Activated T-cell treated with anti-CD3 and anti-CD28 coated beads, Interleukin-2, amount 50 U/mL, for 24 hours (primary cell): Measurements from ENCODE around the gene PRDM12.
"Not testable (repeated sequence)": the region's sequence is repeated elsewhere in the genome, so short reads cannot be mapped to it uniquely, and the experiment has no call there.

Source experiments
- DNase-seq: peaks from one replicate; pipeline ENCODE4 v3.0.0-alpha.2; 2020
- H3K27ac Mint-ChIP-seq: 2 replicates; pipeline ENCODE4 v1.8.0; 2020; ENCODE audit warnings: mild to moderate bottlenecking, mixed read lengths
- H3K27me3 Mint-ChIP-seq: 2 replicates; pipeline ENCODE4 v1.8.0; 2020; ENCODE audit warnings: mixed read lengths
- H3K36me3 Mint-ChIP-seq: 2 replicates; pipeline ENCODE4 v1.8.0; 2020; ENCODE audit warnings: low read depth, mixed read lengths
- H3K4me1 Mint-ChIP-seq: 2 replicates; pipeline ENCODE4 v1.8.0; 2020; ENCODE audit warnings: low read depth, mixed read lengths
- H3K4me3 Mint-ChIP-seq: 2 replicates; pipeline ENCODE4 v1.8.0; 2020; ENCODE audit warnings: mild to moderate bottlenecking, moderate library complexity, mixed read lengths
- H3K9me3 Mint-ChIP-seq: 2 replicates; pipeline ENCODE4 v1.8.0; 2020; ENCODE audit warnings: mixed read lengths

Gene PRDM12

DNA sequence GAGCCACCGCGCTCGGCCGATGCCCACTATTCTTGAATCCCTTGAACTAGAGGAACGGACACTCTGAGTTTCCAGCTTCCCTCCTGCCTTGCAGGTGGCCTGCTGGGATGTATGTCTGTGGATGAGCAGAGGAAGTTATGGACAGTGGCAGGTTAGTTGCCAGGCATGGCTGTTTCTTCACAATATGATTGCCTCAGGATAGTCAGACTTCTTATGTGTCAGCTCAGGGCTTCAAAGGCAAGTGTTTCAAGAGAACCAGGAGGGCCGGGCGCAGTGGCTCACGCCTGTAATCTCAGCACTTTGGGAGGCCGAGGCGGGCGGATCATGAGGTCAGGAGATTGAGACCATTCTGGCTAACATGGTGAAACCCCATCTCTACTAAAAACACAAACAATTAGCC is 21.6 kb downstream of the PRDM12 start:
- not testable (repeated sequence) for H3K27me3 Mint-ChIP-seq, H3K9me3 Mint-ChIP-seq, H3K36me3 Mint-ChIP-seq, DNase-seq, H3K27ac Mint-ChIP-seq, H3K4me3 Mint-ChIP-seq
- H3K4me1 Mint-ChIP-seq, result peaks cover 22% of the 10 kb centered on the region

DNA sequence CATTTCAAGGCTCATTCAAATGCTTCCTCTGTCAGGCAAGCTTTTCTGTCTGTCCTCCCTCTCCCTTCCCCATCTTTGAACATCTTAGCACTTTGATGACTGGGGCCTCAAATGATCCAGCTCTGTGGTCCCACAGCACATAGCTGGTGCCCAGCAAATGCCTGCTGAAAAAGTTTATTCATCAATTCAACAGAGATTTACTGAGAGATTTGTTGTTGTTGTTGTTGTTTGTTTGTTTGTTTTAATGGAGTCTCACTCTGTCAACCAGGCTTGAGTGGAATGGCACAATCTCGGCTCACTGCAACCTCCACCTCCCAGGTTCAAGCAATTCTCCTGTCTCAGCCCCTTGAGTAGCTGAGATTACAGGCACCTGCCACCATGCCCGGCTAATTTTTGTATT is 23.2 kb downstream of the PRDM12 start:
- Mint-ChIP-seq H3K27ac (no peak overlapping the region), H3K27me3 (no peaks in the 10 kb centered on the region), H3K4me1 (peaks cover 17% of the 10 kb centered on the region), H3K9me3 (no peaks in the 10 kb centered on the region), H3K36me3 (no peaks in the 10 kb centered on the region), H3K4me3 (no peak overlapping the region)
- no peak for DNase-seq

DNA sequence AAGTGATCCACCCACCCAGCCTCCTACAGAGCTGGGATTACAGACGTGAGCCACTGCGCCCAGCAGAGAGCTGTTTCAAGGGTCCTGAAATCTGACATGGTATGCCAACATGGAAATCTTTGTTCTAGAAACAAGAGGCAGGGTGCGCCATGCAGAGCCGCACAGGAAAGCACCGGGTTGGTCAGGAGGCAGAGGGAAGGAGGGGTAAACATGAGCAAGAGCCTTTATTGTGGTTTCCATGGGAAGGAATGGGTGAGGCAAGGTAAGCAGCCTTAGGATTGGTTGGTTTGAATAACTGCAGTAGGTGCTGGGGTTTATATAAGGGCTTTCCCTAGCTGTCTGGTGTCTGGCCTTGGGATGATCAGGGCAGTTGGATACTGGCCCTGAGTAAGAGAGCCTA is 23.7 kb downstream of the PRDM12 start:
- no peaks in the 10 kb centered on the region for H3K9me3 Mint-ChIP-seq
- H3K27me3 Mint-ChIP-seq, result no peaks in the 10 kb centered on the region
- DNase-seq, result no peak
- peaks cover 20% of the 10 kb centered on the region for H3K4me1 Mint-ChIP-seq
- peaks cover 2% of the 10 kb centered on the region for H3K36me3 Mint-ChIP-seq
- no peak overlapping the region for H3K27ac Mint-ChIP-seq
- H3K4me3 Mint-ChIP-seq, result no peak overlapping the region

DNA sequence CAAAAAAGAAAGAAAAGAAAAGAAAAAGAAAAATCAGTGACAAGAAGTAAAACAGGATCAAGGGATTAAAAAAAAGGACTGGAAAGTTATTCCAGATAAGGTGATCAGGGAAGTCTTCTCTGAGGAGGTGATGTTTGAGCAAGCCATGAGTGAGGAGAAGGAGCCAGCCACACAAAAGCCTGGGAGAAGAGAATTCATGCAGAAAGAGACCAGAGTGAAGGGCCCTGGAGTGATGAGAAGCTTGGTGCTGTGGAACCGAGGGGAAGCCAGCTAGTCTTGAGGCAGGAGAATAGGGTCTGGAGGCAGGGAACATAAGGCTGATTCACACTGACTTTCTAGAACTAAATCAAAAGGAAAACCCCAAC is 25.2 kb downstream of the PRDM12 start:
- Mint-ChIP-seq H3K27ac (no peak overlapping the region), H3K9me3 (no peaks in the 10 kb centered on the region)
- DNase-seq, result no peak

DNA sequence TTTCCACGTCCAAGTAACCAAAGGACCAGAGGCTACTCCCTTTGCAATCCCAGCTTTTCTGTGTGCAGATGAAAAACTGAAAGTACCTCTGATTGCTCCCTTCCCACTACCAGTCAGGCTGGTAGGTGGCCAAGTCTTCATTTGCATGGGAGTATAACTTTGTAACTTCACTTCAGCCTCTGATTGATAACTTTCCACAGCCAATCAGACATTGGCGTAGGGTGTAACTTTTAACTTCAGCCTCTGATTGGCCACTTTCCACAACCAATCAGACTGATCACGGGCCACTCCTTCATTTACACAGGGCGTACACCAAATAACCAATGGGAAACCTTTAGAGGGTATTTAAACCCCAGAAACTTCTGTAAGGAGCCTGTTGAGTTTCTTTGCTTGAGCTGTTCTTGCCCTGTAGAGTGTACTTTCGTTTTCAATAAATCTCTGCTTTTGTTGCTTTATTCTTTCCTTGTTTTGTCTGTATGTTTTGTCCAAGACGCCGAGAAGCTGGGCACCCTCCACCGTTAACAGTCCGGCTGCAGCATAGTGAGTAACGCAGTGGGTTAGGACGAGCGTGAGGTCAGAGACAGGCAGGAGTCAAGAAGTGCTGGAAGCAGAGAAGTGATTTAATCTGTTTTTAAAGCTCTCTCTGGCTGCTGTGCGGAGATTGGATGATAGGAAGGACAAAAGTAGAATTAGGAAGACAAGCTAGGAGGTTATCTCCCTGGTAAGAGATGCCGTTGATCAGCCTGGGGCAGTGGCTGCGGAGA is 25.7 kb downstream of the PRDM12 start:
- H3K27me3 Mint-ChIP-seq, result no peaks in the 10 kb centered on the region
- H3K27ac Mint-ChIP-seq, result no peak overlapping the region
- no peaks in the 10 kb centered on the region for H3K9me3 Mint-ChIP-seq
- no peak for DNase-seq
- H3K36me3 Mint-ChIP-seq, result peaks cover 18% of the 10 kb centered on the region
- peaks cover 28% of the 10 kb centered on the region for H3K4me1 Mint-ChIP-seq
- H3K4me3 Mint-ChIP-seq, result no peak overlapping the region

More for the DNA sequence above, 25.2 kb downstream of the PRDM12 start:
- H3K4me3 Mint-ChIP-seq, result no peak overlapping the region
- H3K27me3 Mint-ChIP-seq, result no peaks in the 10 kb centered on the region
- H3K36me3 Mint-ChIP-seq, result peaks cover 13% of the 10 kb centered on the region
- peaks cover 24% of the 10 kb centered on the region for H3K4me1 Mint-ChIP-seq

DNA sequence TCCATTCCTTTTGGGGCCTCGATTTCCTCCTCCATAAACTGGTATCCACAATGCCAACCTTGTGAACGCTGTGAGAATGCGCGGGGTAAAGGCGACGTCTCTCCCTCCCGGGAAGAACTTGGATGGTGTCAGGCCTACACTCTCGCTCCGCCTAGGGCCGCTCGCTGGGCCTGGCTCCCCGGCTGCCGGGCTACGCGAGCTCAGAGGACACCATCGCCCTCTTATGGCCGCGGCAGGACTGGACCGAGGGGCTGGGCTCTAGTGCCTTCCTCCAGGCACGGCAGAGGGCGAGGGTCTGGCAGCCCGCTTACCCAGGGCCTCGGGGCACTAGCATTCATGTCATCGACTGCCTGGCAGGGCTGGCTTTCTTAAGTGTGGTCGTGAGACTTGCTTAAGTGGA is 27.9 kb downstream of the PRDM12 start:
- H3K9me3 Mint-ChIP-seq, result no peaks in the 10 kb centered on the region
- no peaks in the 10 kb centered on the region for H3K27me3 Mint-ChIP-seq
- H3K27ac Mint-ChIP-seq, result no peak overlapping the region

DNA sequence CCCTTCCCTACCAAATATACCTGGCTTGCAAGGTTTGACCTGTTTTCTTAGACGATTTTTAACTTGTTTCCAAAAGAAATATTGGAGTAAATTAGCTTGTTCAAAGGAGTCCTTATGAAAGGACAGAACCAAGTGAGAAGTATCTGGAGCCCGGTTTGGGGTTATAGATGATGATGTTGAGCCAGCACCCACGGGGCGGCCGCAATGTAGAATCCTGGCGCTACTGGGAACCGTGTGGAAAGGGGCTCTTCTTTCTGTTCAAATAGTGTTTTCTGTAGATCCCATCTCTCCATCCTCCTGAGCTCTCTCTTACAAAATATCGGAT is 28.7 kb downstream of the PRDM12 start:
- peaks cover 48% of the 10 kb centered on the region for H3K36me3 Mint-ChIP-seq
- H3K9me3 Mint-ChIP-seq, result no peaks in the 10 kb centered on the region
- no peaks in the 10 kb centered on the region for H3K27me3 Mint-ChIP-seq
- H3K4me3 Mint-ChIP-seq, result peak overlapping the region; percentile 94
- H3K27ac Mint-ChIP-seq, result peak overlapping the region; percentile 96
- peaks cover 47% of the 10 kb centered on the region for H3K4me1 Mint-ChIP-seq
- DNase-seq, result no peak

More for the DNA sequence above, 27.9 kb downstream of the PRDM12 start:
- Mint-ChIP-seq H3K36me3 (peaks cover 40% of the 10 kb centered on the region), H3K4me1 (peaks cover 48% of the 10 kb centered on the region), H3K4me3 (peak overlapping the region; percentile 94)
- no peak for DNase-seq

DNA sequence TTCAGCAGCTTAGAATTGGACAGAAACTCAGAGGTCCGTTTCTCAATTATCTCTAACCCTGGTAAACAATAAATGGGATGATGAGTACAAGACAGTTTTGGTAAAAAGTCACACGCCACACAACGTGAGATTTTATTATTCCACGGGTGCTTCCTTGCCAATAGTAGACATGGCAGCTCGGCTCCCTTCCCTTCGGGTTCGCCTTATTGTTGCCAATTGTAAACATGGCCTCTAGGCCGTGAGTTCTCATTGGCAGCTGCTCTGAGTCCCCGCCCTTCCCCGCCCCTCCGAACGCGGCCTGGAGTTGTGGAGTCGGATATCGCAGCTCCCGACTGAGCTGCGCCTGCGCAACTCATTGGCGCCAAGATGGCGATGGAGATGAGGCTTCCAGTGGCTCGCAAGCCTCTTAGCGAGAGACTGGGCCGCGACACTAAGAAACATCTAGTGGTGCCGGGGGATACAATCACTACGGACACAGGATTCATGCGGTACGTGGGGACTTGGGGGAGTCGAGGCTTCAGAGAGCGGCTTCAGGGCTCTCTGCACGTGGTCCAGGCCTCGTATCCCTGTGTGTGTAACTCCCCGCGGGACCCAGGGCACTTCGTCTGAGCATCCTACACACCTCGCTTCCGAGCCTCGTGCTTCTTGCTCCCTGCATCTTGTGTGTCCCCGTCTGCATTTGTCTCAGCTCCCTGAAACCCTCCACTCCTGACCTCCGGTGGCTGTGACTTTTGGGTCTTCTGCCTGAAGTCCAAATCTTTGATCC is 29.2 kb downstream of the PRDM12 start, which contains the start of gene EXOSC2:
EXOSC2 (plus strand) TSS at position 355 of the 766 bp plus-strand sequence; CDS start at position 367, 12 bp downstream.
- Mint-ChIP-seq H3K27ac (peak within 1 kb of the TSS; percentile 96), H3K4me1 (peaks cover 49% of the 10 kb centered on the region), H3K36me3 (peaks cover 53% of the 10 kb centered on the region)

DNA sequence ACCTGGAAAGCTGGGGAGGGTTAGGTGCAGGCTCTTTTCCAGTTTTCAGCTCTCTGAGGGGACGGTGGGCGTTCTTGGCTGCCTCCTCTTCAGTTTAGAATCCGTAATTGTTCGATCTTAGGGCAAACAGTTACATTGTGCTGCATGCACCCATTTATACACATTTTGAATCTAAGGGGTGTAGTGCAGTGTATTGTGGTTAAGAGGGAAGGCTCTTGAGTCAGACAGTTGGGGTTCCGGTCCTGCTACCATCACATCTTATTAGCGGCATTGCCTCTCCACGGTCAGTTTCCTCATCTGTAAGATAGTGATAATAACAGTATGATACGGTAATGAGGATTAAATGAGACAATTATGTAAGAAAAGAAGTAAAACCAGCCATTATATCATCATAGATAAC is 29.8 kb downstream of the PRDM12 start:
- peak overlapping the region; percentile 96 for H3K27ac Mint-ChIP-seq
- peak overlapping the region; percentile 94 for H3K4me3 Mint-ChIP-seq
- peaks cover 55% of the 10 kb centered on the region for H3K4me1 Mint-ChIP-seq
- no peak for DNase-seq
- H3K27me3 Mint-ChIP-seq, result no peaks in the 10 kb centered on the region
- H3K36me3 Mint-ChIP-seq, result peaks cover 59% of the 10 kb centered on the region
- H3K9me3 Mint-ChIP-seq, result no peaks in the 10 kb centered on the region

More for the DNA sequence above, 29.2 kb downstream of the PRDM12 start, which contains the start of gene EXOSC2:
- Mint-ChIP-seq H3K4me3 (peak within 1 kb of the TSS; percentile 94), H3K27me3 (no peaks in the 10 kb centered on the region), H3K9me3 (no peaks in the 10 kb centered on the region)
- DNase-seq, result peak; percentile 97

DNA sequence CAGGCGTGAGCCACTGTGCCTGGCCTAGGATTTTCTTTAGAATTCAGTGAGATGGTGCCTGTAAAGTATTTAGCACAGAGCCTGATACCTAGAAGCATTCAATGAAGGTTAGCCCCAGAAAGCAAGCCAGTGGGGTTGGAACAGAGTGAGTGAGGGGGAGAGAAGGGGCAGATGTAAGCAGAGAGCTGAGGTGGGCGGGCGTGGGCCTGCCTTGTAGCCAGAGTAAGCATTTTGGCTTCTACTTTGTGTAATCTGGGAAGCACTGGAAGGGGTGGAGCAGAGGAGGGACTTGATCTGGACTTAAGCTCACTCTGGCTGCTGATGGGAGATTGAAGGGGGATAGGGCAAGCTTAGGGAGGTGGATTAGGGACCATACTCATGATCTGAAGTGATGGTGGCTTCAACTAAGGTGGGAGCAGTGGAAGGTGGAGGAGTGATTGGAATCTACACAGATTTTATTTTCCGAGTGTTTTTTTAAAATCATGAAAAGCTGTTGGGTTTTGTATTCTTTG is 31.8 kb downstream of the PRDM12 start:
- DNase-seq, result no peak
- Mint-ChIP-seq H3K4me1 (peaks cover 54% of the 10 kb centered on the region), H3K36me3 (peaks cover 74% of the 10 kb centered on the region), H3K27me3 (no peaks in the 10 kb centered on the region), H3K4me3 (peak overlapping the region; percentile 94), H3K27ac (peak overlapping the region; percentile 73), H3K9me3 (no peaks in the 10 kb centered on the region)

DNA sequence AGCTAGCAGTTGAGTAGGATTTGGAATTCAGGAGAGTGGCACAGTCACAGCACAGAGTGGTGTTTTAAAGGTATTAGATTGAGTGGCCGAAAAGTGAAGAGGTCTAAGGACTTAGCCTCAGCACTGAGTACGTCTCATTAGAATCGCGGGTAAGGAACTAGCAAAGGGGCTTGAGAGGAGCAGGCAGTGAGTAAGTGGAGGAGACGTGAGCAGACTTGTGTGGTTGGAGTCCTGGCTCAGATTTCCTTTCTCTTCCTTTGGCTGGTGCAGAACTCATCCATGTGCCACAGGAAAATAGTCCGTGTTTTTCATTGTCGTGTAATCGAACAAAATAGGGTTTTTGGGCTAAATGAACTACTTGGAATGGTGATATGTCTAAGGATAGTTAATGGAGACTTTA is 32.6 kb downstream of the PRDM12 start:
- Mint-ChIP-seq H3K36me3 (peaks cover 82% of the 10 kb centered on the region), H3K4me3 (peak overlapping the region; percentile 23), H3K4me1 (peaks cover 59% of the 10 kb centered on the region), H3K9me3 (no peaks in the 10 kb centered on the region), H3K27me3 (no peaks in the 10 kb centered on the region), H3K27ac (peak overlapping the region; percentile 73)
- no peak for DNase-seq

DNA sequence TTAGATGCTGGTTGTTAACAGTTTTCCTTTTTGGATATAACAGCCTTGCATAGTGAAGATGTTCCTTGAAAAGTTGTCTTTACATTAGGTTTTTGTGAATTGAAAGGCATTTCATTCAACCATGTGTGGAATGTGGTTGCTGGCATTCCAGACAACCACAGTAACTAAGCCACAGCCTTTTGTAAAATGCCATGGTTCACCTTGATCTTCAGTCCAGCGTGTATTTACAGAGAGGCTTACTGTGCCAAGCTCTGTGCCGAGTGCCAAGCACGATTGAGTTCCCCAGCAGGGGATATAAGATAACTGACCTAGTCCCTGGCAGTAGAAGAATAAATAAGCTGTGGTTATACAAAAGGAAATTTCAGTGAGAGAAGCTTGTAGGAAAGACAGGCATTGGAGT is 34.1 kb downstream of the PRDM12 start:
- Mint-ChIP-seq H3K36me3 (peaks cover 92% of the 10 kb centered on the region), H3K27ac (peak overlapping the region; percentile 42), H3K4me1 (peaks cover 50% of the 10 kb centered on the region), H3K4me3 (no peak overlapping the region), H3K27me3 (no peaks in the 10 kb centered on the region), H3K9me3 (no peaks in the 10 kb centered on the region)
- no peak for DNase-seq

DNA sequence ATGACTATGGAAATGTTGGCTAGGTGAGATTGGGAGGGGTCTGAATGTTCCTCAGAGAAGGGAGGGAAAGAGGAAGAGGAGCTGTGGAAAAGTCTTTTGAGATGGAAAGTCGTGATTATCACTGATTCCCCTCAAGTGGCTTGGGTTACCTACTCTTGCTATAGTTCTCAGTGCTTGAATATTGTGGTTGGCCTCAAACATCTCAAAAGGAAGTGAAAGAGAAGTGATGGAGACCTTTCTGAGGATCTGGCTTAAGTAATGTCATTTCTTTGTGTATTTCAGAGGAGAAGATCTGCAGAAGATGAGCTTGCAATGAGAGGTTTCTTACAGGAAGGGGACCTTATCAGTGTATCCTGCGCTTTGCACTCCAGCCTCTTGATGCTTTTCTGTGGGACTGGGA is 34.7 kb downstream of the PRDM12 start:
- no peaks in the 10 kb centered on the region for H3K9me3 Mint-ChIP-seq
- H3K4me1 Mint-ChIP-seq, result peaks cover 50% of the 10 kb centered on the region
- H3K27ac Mint-ChIP-seq, result peak overlapping the region; percentile 42
- DNase-seq, result no peak
- H3K36me3 Mint-ChIP-seq, result peaks cover 92% of the 10 kb centered on the region
- no peaks in the 10 kb centered on the region for H3K27me3 Mint-ChIP-seq
- no peak overlapping the region for H3K4me3 Mint-ChIP-seq

DNA sequence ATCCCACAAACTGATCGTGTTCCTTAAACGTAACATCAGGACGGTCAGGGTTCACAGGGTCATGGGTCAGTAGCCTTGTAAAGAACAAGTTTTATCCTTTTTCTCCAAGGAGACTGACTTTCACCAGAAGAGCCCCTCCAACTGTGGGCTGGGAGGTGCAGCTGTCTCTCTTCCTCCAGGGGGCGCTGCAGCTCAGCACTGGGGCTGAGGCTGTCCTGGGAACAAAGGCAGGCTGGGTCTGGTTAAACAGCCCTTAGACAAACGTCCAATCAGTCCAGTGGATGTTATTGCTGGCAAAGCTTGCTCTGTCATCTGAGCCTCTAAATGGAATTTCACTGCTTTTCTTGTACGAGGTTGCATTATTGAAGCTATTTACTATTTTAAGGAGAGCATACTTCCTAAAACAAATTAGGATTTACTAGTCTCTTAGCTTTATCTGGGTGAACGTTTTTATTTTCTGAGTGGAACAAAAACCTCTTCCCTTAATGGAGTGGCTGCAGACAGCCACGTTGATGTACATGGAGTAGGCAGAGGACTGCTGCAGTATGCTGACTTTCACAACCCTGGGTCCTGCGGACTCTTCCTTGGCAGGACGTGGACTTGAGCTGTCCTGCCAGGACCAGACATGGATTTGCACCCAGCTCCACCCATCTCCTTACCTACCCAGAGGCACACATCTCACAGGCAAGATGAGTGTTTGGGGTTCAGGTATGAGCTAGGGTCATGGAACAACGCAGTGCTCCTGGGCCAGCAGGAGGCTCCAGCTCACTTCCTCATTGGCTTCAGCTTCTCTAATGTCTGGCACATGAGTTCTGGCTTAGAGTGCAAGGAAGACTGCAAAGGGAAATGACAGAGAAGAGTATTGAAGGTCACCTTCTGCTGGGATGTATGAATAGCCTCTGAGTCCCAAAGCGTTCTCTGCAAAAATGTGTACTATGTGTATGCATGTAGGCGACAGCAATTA is 36.9 kb downstream of the PRDM12 start:
- Mint-ChIP-seq H3K9me3 (no peaks in the 10 kb centered on the region), H3K4me1 (peaks cover 36% of the 10 kb centered on the region), H3K27ac (no peak overlapping the region), H3K27me3 (no peaks in the 10 kb centered on the region), H3K4me3 (no peak overlapping the region), H3K36me3 (peaks cover 93% of the 10 kb centered on the region)
- DNase-seq, result peak; percentile 76
